KMS-11 (cell line): ENCODE results near the gene IGFBP4.

Experiments
- H2AFZ ChIP-seq: fragments of 200-600 bp; sonication (generic); 2 replicates; pipeline ENCODE4 v1.6.1; 2016; ENCODE audit warnings: antibody characterized with exemption, mixed run types, low read depth
- H3K27ac ChIP-seq: fragments of 200-600 bp; sonication (generic); 2 replicates; pipeline ENCODE4 v1.6.1; 2016; ENCODE audit warnings: mild to moderate bottlenecking, mixed run types
- H3K27me3 ChIP-seq: fragments of 200-600 bp; sonication (generic); 2 replicates; pipeline ENCODE4 v1.6.1; 2017; ENCODE audit warnings: mild to moderate bottlenecking, low read depth, mixed run types, moderate library complexity; ENCODE audit not compliant: insufficient read depth
- H3K36me3 ChIP-seq: fragments of 200-600 bp; sonication (generic); 2 replicates; pipeline ENCODE4 v1.6.1; 2017; ENCODE audit warnings: mild to moderate bottlenecking, mixed run types; ENCODE audit not compliant: insufficient read depth
- H3K4me1 ChIP-seq: fragments of 200-600 bp; sonication (generic); 2 replicates; pipeline ENCODE4 v1.6.1; 2016; ENCODE audit warnings: mild to moderate bottlenecking, low read depth, mixed run types; ENCODE audit not compliant: poor library complexity, severe bottlenecking
- H3K4me2 ChIP-seq: fragments of 200-600 bp; sonication (generic); 2 replicates; pipeline ENCODE4 v1.7.0; 2016; ENCODE audit warnings: mild to moderate bottlenecking, mixed run types
- H3K4me3 ChIP-seq: fragments of 200-600 bp; sonication (generic); IDR thresholded peaks from 2 replicates; pipeline ENCODE4 v1.6.1; 2017; ENCODE audit warnings: low read depth, low read length, mixed read lengths; ENCODE audit not compliant: insufficient read depth
- H3K79me2 ChIP-seq: fragments of 200-600 bp; sonication (generic); 2 replicates; pipeline ENCODE4 v1.6.1; 2016; ENCODE audit warnings: low read depth, mixed run types; ENCODE audit not compliant: insufficient read depth
- H3K9ac ChIP-seq: fragments of 200-600 bp; sonication (generic); 2 replicates; pipeline ENCODE4 v1.6.1; 2016; ENCODE audit warnings: mild to moderate bottlenecking, mixed run types
- H4K20me1 ChIP-seq: fragments of 200-600 bp; sonication (generic); 2 replicates; pipeline ENCODE4 v1.6.1; 2016; ENCODE audit warnings: mild to moderate bottlenecking, mixed run types; ENCODE audit not compliant: insufficient read depth
- CTCF ChIP-seq: fragments of 200-600 bp; sonication (generic); conservative IDR thresholded peaks from 2 replicates; pipeline ENCODE4 v1.6.1; 2017; ENCODE audit warnings: low read depth, mild to moderate bottlenecking, antibody characterized with exemption, low read length, moderate library complexity, mixed read lengths

IGFBP4 gene

GRCh38 chr17:40472733-40473452 is 29.6 kb downstream of the IGFBP4 start:
- Histone ChIP-seq H3K4me2 (no peak overlapping the region), H3K79me2 (no peaks in the 10 kb centered on the region), H3K36me3 (no peaks in the 10 kb centered on the region), H3K27ac (no peak overlapping the region), H2AFZ (no peak overlapping the region), H3K4me1 (peaks cover 5% of the 10 kb centered on the region), H3K4me3 (no peak overlapping the region), H3K9ac (no peak overlapping the region), H3K27me3 (peaks cover 17% of the 10 kb centered on the region; the same call in 1 of the 2 replicates), H4K20me1 (no peaks in the 10 kb centered on the region)
- TF ChIP-seq CTCF = no peak

GRCh38 chr17:40473573-40474365 is 30.5 kb downstream of the IGFBP4 start:
- no peaks in the 10 kb centered on the region for H3K36me3 ChIP-seq
- no peak overlapping the region for H3K9ac ChIP-seq
- H3K4me3 ChIP-seq = no peak overlapping the region
- H3K79me2 ChIP-seq = no peaks in the 10 kb centered on the region
- no peak for TF ChIP-seq CTCF
- no peaks in the 10 kb centered on the region for H4K20me1 ChIP-seq
- H3K27me3 ChIP-seq = peaks cover 12% of the 10 kb centered on the region; the same call in 1 of the 2 replicates
- H3K4me1 ChIP-seq = peaks cover 5% of the 10 kb centered on the region
- no peak overlapping the region for H2AFZ ChIP-seq
- no peak overlapping the region for H3K4me2 ChIP-seq
- H3K27ac ChIP-seq = no peak overlapping the region

- H2AFZ ChIP-seq = no peak overlapping the region
- no peaks in the 10 kb centered on the region for H3K79me2 ChIP-seq
- H3K27ac ChIP-seq = no peak overlapping the region
- no peak overlapping the region for H3K9ac ChIP-seq
- TF ChIP-seq CTCF = no peak
- H3K27me3 ChIP-seq = peaks cover 6% of the 10 kb centered on the region; the same call in 1 of the 2 replicates
- H3K4me3 ChIP-seq = no peak overlapping the region
- H4K20me1 ChIP-seq = no peaks in the 10 kb centered on the region
- H3K36me3 ChIP-seq = no peaks in the 10 kb centered on the region
- peaks cover 5% of the 10 kb centered on the region for H3K4me1 ChIP-seq
- no peak overlapping the region for H3K4me2 ChIP-seq
Observed at GRCh38 chr17:40474419-40475002, 31.3 kb downstream of the IGFBP4 start.

GRCh38 chr17:40475234-40475908 is 32.1 kb downstream of the IGFBP4 start:
- no peak overlapping the region for H3K4me3 ChIP-seq
- H2AFZ ChIP-seq = no peak overlapping the region
- no peaks in the 10 kb centered on the region for H3K79me2 ChIP-seq
- no peak overlapping the region for H3K4me2 ChIP-seq
- H3K27ac ChIP-seq = no peak overlapping the region
- peaks cover 5% of the 10 kb centered on the region for H3K4me1 ChIP-seq
- no peak overlapping the region for H3K9ac ChIP-seq
- no peaks in the 10 kb centered on the region for H4K20me1 ChIP-seq
- no peak for TF ChIP-seq CTCF
- no peaks in the 10 kb centered on the region for H3K36me3 ChIP-seq
- H3K27me3 ChIP-seq = no peaks in the 10 kb centered on the region; the same call in 1 of the 2 replicates
